ENCODE measurements around the gene TMEM141.

DNA sequence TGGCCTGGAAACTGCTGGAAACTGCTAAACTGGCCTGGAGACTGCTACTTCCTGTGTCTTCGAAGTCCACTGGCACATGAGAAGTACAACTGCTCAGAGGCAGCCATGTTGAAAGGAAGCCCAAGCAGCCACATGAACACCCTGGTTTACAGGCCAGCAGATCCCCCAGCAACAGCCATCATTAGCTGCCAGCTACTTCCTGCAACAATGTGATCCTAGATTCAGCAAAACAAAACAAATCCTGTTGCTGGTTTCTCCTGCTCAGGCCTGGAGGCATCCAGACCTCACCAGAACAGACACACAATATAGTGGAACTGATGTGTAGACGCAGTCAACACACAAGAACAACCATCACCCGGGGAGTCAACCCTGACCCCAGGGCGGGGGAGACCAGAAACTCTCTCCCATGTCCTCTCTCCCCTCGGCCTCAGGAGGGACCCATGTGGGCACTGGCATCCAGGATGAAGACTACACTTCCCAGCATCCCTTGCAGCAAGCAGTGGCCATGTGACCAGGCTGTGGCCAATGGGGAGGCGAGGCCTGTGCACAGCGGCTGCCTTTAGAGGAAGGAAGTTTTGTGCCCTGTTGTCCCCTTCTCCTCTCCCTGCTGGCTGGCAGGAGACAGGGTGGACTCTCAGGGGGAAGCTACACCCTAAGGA lies 17.6 kb upstream of the TMEM141 start:
- TF ChIP-seq CTCF (conservative IDR thresholded peaks at IDR 0.05; ENCODE audit: low read depth, low read length) (no peak), EZH2 (IDR thresholded peaks at IDR 0.05; ENCODE audit: borderline replicate concordance, low read depth, low read length, poor library complexity, severe bottlenecking) (no peak)

Measured in A673 (cell line).